ENCODE results near the gene ZNF668. TPM values are rescaled to one million over a fixed set of nuclear protein-coding genes. Genes with fewer than 3 reads are reported as not detected.

The ZNF668 gene
- total and polyA plus RNA-seq, 2 of the 13 experiments (the other 11 are each of a cell fraction or from before 2014, with no cell fraction given), result 3.8 to 9.8 TPM

DNA sequence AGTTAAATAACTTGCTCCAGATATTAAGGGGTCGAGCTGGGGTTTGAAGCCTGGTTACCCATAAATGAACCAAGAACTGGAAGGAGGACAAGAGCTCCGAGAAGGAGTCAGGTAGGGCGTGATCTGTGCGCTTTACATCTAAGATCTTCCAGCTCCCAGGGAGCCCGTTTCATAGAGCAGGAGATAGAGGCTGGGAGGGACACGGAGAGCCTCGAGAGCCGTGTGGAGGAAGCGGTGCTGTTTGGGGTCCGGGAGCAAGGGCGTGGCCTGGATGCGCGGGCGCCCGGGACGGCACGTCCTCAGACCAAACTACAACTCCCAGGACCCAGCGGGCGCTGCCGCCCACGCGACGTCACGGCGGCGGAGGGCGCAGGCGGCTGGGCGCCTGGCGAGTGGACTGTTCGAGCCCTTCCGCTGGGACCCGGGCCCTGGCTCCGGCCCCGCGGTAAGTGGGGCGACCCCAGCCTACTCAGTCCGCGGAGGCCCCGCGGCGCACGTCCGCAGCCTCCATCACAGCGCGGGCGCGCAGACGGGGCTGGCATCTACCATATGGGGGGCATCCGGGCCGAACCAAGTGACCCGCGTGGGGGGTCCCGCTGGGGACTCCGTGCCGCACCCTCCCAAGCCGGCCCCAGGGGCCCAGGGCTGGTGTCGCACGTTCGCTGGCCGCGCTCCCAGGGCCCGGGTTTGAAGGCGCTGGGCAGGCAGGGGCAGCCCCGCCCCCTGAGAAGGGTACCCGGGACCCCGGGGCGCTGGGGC, 34.2 kb upstream of the ZNF668 start, which contains the start of gene BCKDK (continued):
- TF ChIP-seq, protein P1, sequence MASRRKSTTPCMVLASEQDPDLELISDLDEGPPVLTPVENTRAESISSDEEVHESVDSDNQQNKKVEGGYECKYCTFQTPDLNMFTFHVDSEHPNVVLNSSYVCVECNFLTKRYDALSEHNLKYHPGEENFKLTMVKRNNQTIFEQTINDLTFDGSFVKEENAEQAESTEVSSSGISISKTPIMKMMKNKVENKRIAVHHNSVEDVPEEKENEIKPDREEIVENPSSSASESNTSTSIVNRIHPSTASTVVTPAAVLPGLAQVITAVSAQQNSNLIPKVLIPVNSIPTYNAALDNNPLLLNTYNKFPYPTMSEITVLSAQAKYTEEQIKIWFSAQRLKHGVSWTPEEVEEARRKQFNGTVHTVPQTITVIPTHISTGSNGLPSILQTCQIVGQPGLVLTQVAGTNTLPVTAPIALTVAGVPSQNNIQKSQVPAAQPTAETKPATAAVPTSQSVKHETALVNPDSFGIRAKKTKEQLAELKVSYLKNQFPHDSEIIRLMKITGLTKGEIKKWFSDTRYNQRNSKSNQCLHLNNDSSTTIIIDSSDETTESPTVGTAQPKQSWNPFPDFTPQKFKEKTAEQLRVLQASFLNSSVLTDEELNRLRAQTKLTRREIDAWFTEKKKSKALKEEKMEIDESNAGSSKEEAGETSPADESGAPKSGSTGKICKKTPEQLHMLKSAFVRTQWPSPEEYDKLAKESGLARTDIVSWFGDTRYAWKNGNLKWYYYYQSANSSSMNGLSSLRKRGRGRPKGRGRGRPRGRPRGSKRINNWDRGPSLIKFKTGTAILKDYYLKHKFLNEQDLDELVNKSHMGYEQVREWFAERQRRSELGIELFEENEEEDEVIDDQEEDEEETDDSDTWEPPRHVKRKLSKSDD (CRISPR knock-in tag; IDR thresholded peaks at IDR 0.05; ENCODE audit: low read depth), result peak; percentile 63; the same call in 1 of the 2 replicates
- TF ChIP-seq TCF12 (IDR thresholded peaks at IDR 0.05), result no peak
- peak; percentile 75 for TF ChIP-seq TCF12 (CRISPR knock-in tag; IDR thresholded peaks at IDR 0.05)
- TF ChIP-seq PHF20 (CRISPR knock-in tag; IDR thresholded peaks at IDR 0.05), result peak; percentile 70
- peak; percentile 76; the same call in 1 of the 2 replicates for TF ChIP-seq ZBTB3 (CRISPR knock-in tag; IDR thresholded peaks at IDR 0.05; ENCODE audit: borderline replicate concordance, low read depth)
- peak; percentile 97 for TF ChIP-seq ZNF446 (CRISPR knock-in tag; IDR thresholded peaks at IDR 0.05)
- peak; percentile 46 for TF ChIP-seq SRSF1 (optimal IDR thresholded peaks at IDR 0.05; ENCODE audit: low read depth, low read length)
- TF ChIP-seq, protein P2, sequence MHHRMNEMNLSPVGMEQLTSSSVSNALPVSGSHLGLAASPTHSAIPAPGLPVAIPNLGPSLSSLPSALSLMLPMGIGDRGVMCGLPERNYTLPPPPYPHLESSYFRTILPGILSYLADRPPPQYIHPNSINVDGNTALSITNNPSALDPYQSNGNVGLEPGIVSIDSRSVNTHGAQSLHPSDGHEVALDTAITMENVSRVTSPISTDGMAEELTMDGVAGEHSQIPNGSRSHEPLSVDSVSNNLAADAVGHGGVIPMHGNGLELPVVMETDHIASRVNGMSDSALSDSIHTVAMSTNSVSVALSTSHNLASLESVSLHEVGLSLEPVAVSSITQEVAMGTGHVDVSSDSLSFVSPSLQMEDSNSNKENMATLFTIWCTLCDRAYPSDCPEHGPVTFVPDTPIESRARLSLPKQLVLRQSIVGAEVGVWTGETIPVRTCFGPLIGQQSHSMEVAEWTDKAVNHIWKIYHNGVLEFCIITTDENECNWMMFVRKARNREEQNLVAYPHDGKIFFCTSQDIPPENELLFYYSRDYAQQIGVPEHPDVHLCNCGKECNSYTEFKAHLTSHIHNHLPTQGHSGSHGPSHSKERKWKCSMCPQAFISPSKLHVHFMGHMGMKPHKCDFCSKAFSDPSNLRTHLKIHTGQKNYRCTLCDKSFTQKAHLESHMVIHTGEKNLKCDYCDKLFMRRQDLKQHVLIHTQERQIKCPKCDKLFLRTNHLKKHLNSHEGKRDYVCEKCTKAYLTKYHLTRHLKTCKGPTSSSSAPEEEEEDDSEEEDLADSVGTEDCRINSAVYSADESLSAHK (CRISPR knock-in tag; IDR thresholded peaks at IDR 0.05; ENCODE audit: borderline replicate concordance), result peak; percentile 79; the same call in 1 of the 2 replicates
- TF ChIP-seq ZNF562 (CRISPR knock-in tag; IDR thresholded peaks at IDR 0.05; ENCODE audit: borderline replicate concordance), result no peak
- TF ChIP-seq, protein P3, sequence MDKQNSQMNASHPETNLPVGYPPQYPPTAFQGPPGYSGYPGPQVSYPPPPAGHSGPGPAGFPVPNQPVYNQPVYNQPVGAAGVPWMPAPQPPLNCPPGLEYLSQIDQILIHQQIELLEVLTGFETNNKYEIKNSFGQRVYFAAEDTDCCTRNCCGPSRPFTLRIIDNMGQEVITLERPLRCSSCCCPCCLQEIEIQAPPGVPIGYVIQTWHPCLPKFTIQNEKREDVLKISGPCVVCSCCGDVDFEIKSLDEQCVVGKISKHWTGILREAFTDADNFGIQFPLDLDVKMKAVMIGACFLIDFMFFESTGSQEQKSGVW (CRISPR knock-in tag; IDR thresholded peaks at IDR 0.05; ENCODE audit: borderline replicate concordance), result no peak
- TF ChIP-seq, protein P4, sequence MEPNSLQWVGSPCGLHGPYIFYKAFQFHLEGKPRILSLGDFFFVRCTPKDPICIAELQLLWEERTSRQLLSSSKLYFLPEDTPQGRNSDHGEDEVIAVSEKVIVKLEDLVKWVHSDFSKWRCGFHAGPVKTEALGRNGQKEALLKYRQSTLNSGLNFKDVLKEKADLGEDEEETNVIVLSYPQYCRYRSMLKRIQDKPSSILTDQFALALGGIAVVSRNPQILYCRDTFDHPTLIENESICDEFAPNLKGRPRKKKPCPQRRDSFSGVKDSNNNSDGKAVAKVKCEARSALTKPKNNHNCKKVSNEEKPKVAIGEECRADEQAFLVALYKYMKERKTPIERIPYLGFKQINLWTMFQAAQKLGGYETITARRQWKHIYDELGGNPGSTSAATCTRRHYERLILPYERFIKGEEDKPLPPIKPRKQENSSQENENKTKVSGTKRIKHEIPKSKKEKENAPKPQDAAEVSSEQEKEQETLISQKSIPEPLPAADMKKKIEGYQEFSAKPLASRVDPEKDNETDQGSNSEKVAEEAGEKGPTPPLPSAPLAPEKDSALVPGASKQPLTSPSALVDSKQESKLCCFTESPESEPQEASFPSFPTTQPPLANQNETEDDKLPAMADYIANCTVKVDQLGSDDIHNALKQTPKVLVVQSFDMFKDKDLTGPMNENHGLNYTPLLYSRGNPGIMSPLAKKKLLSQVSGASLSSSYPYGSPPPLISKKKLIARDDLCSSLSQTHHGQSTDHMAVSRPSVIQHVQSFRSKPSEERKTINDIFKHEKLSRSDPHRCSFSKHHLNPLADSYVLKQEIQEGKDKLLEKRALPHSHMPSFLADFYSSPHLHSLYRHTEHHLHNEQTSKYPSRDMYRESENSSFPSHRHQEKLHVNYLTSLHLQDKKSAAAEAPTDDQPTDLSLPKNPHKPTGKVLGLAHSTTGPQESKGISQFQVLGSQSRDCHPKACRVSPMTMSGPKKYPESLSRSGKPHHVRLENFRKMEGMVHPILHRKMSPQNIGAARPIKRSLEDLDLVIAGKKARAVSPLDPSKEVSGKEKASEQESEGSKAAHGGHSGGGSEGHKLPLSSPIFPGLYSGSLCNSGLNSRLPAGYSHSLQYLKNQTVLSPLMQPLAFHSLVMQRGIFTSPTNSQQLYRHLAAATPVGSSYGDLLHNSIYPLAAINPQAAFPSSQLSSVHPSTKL (CRISPR knock-in tag; IDR thresholded peaks at IDR 0.05), result peak; percentile 19
- TF ChIP-seq, protein P5, sequence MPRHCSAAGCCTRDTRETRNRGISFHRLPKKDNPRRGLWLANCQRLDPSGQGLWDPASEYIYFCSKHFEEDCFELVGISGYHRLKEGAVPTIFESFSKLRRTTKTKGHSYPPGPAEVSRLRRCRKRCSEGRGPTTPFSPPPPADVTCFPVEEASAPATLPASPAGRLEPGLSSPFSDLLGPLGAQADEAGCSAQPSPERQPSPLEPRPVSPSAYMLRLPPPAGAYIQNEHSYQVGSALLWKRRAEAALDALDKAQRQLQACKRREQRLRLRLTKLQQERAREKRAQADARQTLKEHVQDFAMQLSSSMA (CRISPR knock-in tag; IDR thresholded peaks at IDR 0.05), result 0 out of 2 replicates have a peak, but pooled peaks have one; percentile 70
- TF ChIP-seq ONECUT2 (CRISPR knock-in tag; IDR thresholded peaks at IDR 0.05), result 0 out of 2 replicates have a peak, but pooled peaks have one; percentile 39
- TF ChIP-seq, protein P6, sequence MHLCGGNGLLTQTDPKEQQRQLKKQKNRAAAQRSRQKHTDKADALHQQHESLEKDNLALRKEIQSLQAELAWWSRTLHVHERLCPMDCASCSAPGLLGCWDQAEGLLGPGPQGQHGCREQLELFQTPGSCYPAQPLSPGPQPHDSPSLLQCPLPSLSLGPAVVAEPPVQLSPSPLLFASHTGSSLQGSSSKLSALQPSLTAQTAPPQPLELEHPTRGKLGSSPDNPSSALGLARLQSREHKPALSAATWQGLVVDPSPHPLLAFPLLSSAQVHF (CRISPR knock-in tag; IDR thresholded peaks at IDR 0.05), result 0 out of 2 replicates have a peak, but pooled peaks have one; percentile 36
- TF ChIP-seq, protein P7, sequence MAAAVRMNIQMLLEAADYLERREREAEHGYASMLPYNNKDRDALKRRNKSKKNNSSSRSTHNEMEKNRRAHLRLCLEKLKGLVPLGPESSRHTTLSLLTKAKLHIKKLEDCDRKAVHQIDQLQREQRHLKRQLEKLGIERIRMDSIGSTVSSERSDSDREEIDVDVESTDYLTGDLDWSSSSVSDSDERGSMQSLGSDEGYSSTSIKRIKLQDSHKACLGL (CRISPR knock-in tag; IDR thresholded peaks at IDR 0.05), result peak; percentile 90

Data from HepG2 (cell line).